Measurements from ENCODE around the gene PEX12.
A peak's percentile ranks its signal among the peaks of the same experiment; 100 is the strongest.
"Not testable (repeated sequence)": the region's sequence is repeated elsewhere in the genome, so short reads cannot be mapped to it uniquely, and the experiment has no call there.

PEX12 gene

DNA sequence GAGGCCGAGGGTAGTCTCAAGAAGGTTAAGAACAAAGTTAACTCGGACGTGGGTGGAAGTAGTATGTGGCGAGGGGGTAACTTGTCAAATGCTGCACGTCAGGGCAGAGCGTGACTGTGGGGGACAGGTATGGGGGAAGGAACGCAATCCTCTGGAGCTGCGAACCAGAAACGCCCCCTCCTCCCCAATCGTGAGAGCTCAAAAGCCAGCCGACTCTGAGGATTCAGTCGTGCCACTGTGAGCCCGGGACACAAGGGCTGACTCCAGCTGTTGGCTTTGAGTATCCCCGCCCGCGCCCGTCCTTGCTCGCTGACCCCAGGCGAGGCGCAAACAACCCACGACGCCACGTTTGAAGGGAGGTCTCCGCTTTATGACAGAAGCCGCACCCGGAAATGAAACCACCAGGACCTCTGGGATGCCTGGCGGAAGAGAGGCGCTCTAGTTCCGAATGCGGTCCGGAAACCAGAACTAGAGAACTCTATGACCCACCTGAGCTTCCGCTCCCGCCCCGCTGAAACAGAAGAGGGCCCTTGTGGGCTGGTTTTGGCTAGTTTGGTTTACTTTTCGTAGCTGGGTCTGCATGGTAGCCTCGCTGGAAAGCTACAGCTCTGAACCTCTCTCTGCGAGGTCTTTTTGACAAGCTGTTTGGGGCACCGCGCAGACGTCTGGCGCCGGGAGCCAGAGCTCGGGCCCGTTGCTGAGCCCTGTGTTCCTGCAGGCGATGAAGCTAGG, at the start of gene PEX12:
PEX12 (minus strand) TSS at position 375 of the 732 bp plus-strand sequence. CDS start 550 bp downstream, outside the sequence.
- DNase-seq (ENCODE audit: low read depth in 2 of 2) = peak; percentile 64 to 70

DNA sequence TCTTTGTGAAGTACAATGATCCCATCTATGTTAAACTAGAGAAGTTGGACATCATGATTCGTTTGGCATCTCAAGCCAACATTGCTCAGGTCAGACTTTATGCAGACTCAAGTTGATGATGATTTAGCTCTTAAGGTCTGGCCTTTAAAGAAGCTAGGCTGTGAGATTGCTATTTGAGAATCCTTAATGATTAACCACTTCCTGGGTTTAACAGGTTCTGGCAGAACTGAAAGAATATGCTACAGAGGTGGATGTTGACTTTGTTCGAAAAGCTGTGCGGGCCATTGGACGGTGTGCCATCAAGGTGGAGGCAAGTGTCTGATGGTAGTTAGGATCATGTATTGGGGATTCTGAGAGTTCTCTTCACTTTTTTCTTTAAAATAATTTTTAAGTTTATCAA, 49.0 kb upstream of the PEX12 start:
- DNase-seq (ENCODE audit: low read depth in 2 of 2) = no peak

DNA sequence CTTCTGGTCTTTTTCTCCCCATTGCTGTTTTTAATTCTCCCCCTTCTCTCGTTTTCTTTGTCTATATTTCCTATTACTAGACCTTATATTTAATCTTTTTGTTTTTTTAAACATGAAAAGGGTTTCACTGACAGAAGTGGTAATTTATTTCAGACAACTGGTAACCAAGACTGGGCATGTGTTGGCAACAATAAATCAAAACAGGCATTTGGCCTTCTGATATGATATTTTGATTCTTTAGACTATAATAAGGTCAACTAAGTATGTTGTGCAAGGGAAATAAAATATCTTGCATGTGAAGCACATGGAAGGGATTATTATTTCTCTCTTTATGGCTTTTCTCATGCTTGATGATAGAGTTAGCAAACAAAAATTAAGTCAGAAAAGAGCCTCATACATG, 43.4 kb upstream of the PEX12 start:
- no peak for DNase-seq (ENCODE audit: low read depth in 2 of 2)

DNA sequence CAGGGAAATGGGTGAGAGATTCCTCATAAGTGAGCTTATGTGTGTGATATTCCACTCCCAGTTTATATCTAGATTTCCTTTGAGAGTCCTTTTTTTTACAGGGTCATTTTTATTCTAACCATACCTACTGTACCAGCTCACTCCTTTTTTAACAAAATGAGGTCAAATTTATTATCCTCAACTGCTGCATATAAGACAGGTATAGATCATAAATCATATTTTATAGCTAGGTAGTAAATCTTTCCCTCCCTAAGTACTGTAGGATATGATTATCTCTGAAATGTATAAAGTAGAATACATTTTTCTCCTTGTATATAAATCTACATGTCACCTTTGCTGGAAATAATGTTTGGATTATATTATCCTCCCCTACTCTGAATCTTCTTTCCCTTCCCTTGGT, 40.3 kb upstream of the PEX12 start:
- DNase-seq (ENCODE audit: low read depth in 2 of 2) = no peak

DNA sequence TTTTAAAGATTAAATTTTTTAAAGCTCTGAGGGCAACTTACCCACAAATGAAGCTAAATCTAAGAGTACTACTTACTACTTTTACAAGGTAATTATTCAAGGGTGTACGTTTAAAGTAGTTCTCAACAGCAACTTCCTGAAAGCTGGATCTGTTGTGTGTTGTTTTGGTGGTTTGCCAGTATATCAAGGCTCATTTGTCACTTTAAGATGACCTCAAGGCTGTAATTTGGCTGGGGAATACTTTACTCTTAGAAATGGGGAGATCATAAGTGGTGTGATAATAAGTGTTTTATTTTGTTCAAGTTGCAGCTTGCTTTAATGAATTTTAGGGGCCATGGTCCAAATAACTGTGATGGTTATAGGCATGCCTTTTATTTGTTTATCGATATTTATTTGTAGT, 39.1 kb upstream of the PEX12 start:
- DNase-seq (ENCODE audit: low read depth in 2 of 2) = no peak

DNA sequence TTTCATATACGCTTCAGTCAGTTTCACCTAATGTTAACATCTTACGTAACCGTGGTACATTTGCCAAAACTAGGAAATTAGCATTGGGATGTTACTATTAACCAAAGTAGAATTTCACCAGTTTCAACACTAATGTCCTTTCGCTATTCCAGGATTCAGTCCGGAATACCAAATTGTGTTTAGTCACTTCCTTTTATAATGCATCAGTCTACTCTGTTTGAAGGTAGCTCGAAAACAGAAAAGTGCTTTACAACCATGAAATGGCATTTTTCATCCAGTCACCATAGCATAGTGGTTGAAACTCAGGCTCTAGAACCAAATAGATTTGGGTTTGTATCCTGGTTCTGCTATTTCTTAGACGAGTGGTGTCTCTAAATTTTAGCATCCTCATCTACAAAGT, 38.2 kb upstream of the PEX12 start:
- no peak for DNase-seq (ENCODE audit: low read depth in 2 of 2)

DNA sequence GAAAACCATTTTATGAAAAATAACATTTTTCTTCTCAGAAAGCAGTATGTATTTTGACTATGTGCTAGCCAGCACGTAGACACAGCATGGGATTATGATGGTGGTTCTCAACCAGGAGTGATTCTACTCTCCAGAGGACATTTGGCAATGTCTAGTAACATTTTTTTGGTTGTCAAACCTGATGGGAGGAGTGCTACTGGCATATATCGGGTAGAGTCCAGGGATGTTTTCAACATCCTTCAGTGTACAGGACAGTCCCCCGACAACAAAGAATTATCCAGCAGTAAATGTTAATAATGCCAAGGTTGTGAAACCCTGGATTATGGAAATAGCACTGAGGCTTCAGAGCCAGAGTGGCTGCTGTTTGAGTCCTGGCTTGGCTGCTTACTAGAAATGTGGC, 36.4 kb upstream of the PEX12 start:
- DNase-seq (ENCODE audit: low read depth in 2 of 2) = no peak

DNA sequence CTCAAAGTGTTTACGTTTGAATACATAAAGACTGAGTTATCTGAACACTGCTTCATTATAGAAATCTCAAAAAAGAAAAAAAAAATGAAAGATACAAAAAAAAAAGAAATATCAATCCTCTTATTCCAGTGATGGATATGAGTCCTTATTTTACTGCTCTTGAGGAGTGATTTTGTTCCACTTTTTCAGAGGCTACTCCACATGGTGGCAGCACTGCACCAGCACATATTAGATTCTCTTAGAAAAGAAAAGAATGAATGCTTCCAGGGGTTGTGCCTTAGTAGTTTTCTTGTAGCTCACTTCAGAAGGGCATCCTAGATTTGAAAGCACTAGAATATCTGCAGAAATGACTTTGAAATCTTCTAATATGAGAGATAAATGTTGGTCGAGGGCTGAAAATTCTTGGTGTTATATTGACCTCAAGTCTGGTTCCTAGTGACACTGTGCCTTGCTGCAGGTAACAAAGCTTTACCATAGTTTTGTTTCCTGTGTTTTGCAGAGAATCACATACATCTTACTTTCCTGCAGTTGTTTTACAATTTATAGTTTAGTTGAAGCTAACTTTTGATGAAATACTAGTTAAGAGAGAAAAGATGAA, 34.7 kb upstream of the PEX12 start:
- no peak for DNase-seq (ENCODE audit: low read depth in 2 of 2)

DNA sequence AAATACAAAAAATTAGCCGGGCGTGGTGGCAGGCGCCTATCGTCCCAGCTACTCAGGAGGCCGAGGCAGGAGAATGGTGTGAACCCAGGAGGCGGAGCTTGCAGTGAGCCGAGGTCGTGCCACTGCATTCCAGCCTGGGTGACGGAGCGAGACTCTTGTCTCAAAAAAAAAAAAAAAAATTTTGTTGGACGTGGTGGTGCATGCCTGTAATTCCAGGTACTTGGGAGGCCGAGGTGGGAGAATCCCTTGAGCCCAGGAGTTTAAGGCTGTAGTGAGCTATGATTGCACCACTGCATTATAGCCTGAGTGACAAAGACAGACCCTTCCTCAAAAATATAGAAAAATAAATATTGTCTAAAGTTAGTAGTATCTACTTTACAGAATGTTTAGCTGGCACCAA, 32.4 kb upstream of the PEX12 start:
- not testable (repeated sequence) for DNase-seq (ENCODE audit: low read depth in 2 of 2)

DNA sequence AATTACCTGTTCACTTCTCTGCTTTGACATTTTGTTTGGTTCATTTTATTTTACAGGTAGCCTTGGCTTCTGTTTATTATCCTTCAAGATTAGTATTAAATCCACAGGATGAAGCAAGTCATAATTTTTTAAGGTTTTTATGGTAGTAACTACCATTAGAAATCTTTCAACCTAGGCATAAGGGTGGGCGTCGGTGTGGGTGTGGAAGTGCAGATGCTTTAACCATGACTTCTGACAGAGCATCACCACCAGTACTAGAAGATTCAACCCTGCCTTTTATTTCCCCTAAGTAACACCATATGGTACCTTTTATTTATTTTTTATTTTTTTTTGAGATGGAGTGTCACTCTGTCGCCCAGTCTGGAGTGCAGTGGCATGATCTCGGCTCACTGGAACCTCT, 31.5 kb upstream of the PEX12 start:
- DNase-seq (ENCODE audit: low read depth in 2 of 2) = no peak

DNA sequence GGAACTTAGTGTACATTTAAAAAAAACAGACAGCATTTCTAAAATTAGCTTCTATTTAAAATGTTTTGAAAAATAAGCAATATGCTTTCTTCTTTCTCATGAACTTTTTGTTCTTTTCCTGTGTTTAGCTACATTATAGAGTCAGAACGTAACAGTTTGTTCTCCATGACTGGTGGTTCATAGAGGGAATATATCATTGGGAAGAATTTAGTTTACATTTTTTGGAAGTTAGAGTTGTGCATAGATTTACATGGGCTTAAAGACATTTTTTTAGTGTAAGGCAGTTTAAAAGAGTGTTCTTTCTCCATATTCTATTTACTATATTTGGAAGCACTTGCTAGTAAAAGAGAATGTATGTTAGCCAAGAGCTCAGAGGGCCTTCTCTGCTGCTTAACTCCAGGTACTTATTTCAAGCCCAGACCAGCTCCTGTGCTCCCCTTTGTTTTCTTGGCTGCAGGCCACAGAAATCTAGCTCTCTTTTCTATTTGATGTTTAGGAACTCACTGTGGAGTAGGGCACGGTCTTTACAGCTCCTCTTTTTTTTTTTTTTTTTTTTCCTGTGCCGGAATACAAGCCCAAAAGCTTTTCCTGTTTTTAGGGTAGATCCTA, 29.0 kb upstream of the PEX12 start:
- DNase-seq (ENCODE audit: low read depth in 2 of 2) = no peak

DNA sequence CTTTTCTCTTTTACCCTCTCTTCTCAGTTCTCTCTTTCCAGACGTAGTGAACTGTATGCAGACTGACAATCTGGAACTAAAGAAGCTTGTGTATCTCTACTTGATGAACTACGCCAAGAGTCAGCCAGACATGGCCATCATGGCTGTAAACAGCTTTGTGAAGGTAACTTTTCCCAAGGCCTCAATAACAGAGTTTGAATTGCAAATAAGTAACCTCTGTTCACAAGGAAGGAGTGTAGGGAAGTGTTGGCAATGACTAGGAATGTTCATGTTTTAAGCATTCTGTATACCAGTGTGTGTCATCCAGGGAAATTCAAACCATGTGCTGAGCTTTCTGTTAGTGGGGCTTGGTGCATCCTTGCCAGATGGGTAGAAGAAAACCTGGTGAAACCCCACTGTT, 27.3 kb upstream of the PEX12 start:
- no peak for DNase-seq (ENCODE audit: low read depth in 2 of 2)

DNA sequence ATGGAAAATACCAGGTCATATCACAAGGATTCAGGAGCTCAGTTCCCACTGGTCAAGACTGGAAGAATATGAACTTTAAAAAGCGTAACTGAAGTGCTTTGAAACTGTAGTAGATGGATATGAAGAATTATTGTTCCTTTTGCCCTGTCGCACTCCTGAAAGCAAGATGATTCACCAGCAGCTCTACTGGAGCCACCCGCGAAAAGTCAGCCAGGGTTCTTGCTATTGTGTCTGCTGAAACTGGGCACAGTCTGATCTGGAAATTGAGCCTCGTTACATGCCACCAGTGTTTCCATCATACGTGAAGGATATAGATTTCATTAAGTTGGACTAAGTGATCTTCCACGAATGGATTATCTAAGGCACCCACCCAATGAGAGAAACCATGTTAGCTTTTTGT, 25.3 kb upstream of the PEX12 start:
- DNase-seq (ENCODE audit: low read depth in 2 of 2) = no peak

DNA sequence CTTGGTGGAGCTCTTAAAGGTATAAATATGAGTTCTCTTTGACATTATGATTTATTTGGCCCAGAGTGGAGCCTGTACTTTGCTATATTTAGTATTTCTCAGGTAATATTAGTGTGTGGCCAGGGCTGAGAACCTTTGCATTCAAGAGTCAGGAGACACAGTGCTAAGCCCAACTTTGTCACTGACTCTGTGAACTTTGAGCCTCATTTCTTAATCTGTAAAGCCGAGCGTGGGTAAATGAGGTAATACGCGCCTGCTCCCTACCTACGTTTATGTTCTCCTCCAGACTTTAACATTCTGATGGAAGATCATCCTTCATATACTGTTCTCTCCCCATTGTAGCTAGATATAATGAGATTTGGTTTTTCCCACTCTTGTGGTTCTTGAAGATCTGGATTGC, 19.2 kb upstream of the PEX12 start:
- DNase-seq (ENCODE audit: low read depth in 2 of 2) = no peak

DNA sequence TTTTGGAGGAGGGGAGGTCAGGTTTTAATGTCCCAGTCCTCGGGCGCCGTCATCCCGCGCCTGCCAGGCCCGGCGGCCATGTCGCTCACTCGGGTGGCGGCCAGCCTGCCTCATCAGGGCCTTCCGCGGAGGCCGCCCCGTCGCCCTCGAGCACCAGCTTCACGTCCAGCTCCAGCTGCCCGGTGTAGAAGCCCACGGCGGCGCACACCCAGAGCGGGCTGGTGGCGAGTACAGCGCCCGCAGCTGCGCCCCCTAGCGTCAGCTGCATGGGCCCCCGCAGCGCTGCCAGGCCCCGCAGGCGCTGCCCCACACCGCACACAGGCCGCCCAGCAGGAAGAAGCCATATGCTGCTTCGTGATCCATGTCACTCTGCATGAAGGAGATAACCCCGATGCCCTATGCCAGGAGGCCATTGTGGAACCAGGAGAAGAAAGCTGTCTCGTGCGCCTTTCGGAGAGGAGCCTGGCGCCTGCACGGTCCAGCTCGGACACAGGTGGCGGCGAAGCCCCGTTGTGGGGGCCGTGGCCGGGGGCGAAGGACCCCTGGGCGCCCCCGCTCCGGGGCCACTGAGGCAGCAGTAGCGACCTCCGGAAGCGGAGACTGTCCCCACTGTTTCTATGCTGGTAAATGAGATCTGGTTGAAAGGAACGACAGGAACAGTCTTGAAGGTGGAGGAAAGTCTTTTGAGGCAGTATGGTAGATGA, 18.3 kb upstream of the PEX12 start:
- DNase-seq (ENCODE audit: low read depth in 2 of 2) = no peak

DNA sequence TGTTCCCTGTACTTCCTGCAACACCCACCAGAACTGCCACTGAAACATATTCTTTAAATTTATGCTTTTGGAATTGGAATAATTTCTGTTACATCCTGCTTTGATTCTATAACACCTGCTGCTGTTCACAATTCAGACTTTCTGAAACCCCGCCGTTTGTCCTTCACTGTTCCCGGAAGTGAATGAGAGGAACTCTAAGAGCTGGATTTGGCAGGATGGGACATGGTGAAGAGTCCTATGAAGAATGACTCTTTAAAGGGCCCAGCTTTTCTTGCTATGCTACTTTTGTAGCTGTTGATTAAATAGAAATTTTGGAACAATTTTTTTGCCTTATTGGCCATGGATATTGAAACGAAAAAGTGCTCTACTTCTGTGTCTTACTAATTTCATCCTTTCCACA, 17.7 kb upstream of the PEX12 start:
- no peak for DNase-seq (ENCODE audit: low read depth in 2 of 2)

DNA sequence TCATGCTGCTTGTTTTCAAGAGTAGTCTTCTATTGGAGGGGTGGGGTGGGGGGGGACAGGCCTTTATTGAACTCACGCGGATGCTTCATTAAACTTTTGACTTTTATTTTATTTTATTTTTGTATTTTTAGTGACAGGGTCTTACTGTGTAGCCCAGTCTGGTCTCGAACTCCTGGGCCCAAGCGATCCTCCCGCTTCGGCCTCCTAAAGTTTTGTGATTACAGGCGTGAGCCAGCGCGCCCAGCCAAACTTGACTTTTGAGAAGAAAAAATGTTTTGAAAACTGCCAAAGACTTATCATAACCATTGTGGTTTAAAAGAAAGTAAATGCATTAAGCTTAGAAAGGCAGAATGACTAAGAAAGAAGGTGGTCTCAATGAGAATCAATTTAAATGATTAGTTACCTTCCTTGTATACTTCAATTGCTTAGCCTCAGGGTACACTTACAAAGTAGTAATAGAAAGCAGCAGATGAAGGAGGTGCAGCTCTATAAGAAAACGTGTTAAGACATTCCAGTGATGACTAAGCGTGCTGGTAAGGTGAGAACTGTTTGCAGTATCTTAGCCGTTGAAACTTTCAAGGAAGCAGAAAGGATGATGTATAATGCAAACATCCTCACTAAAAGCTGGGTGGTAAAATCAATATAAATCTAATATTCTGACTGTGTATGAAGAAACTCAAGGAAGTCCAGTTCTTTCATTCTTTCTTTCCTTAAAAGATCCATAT, 10.0 kb upstream of the PEX12 start:
- no peak for DNase-seq (ENCODE audit: low read depth in 2 of 2)

DNA sequence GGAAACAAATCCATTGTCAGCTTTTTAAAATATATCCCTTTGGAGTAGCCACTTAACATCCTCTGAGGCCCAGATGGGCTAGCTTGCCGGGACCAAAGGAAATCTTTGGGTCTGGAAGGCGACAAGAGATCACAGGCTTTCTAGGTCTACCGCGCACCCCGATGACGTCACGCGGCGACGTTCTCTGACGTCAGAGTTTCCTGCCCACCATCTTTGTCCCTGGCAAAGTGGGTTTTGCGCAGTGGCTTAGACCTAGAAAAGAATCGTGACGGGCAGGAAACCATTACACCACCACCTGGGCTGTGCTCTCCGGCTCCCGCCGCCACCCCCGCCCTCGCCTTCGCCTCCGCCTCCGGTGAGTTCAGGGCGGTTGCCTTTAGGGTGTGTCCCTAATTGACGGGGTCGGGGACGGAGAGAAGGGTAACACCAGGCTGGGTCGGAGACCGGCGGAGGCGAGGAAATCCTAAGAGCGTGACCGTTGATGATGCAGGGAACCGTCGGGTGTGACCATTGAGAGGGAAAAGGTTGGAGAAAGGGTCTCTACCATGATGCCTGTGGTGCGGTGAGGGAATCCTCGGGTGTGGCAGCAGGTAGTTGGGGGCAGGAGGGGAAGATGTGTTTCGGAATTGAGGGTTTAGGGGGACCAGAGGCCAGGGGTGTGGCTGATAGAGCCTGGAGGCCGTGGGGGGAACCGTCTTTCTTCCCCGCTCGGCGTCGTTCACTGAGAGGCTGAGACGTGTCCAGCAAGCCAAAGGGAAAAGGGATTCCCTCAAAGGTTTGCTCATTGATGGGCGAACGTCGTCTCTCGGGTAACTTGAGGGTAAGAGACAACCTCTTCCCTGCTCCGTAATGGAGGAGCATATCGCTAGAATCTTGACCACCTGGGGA, 8.9 kb upstream of the PEX12 start, which contains the start of gene AP2B1:
AP2B1 (plus strand) TSS at position 249 of the 888 bp plus-strand sequence. CDS start 6,709 bp downstream, outside the sequence.
- peak; percentile 93 to 96 for DNase-seq (ENCODE audit: low read depth in 2 of 2)

DNA sequence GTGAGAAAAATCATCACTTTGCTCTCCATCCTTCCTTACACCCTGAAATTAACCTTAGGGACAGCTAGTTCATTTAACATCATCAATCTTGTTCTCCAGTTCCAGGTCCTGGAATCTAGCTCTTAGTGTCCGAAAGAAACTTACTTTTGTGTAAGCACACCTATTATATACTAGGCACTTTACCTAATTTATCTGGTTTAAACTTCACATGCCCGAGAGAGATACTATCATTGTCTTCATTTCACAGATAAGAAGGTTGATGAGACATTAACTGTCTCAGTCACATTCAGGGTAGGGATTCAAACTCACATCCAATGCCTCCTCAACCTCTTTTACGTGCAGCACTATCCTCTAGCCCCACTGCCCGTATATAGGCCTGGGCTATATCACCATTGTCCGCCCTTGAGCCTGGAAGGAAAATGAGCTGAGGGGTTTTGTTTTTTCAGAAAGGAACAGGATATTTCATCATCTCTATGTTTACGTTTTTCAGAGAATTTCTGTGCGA, 8.2 kb upstream of the PEX12 start:
- DNase-seq (ENCODE audit: low read depth in 2 of 2) = no peak

DNA sequence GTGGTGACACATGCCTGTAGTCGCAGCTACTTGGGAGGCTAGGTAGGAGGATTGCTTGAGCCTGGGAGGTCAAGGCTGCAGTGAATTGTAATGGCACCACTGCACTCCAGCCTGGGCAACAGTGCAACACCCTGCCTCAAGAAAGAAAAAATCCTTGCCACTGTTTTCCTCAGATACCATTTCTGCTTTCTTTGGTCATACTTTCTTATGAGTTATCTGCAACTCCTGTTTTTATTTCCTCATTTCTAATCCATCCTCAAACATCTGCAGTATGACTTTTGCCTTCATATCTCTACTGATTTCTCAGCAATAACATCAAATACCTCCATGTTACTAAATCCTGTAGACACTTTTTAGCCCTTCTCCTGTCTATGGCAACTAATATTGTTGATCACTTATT, 5.7 kb upstream of the PEX12 start:
- no peak for DNase-seq (ENCODE audit: low read depth in 2 of 2)

Measured in stimulated activated CD4-positive, alpha-beta T cell treated with anti-CD3 and anti-CD28 coated beads, Interleukin-1b, Interleukin-23, amount 100 ng/mL, for 1 hour (primary cell).